Measurements from ENCODE around the gene EARS2.
A peak's percentile ranks its signal among the peaks of the same experiment; 100 is the strongest.

- TF ChIP-seq RAD21 (conservative IDR thresholded peaks at IDR 0.05) (no peak), CTCF (IDR thresholded peaks at IDR 0.05; ENCODE audit: poor library complexity, severe bottlenecking) (no peak), MXI1 (conservative IDR thresholded peaks at IDR 0.05; ENCODE audit: poor library complexity, severe bottlenecking) (peak; percentile 92), EP300 (conservative IDR thresholded peaks at IDR 0.05; ENCODE audit: poor library complexity, severe bottlenecking) (peak; percentile 46), REST (IDR thresholded peaks at IDR 0.05; ENCODE audit: borderline replicate concordance) (no peak)
These were observed 46.8 kb downstream of the EARS2 start, which contains the start of gene GGA2 for GRCh38 chr16:23510164-23510914.
